Common myeloid progenitor, CD34-positive (primary cell): ENCODE data around the gene RAD17.

Source experiments
- CTCF ChIA-PET: fragments of 350-600 bp; sonication (Branson Sonifier 250); formaldehyde crosslinking; loops from one replicate; lab custom pipeline; 2021; ENCODE audit warnings: antibody characterized with exemption; lab: Charles Lee
- POLR2A ChIA-PET: fragments of 350-600 bp; sonication (Branson Sonifier 250); formaldehyde crosslinking; loops from one replicate; lab custom pipeline; 2021; ENCODE audit warnings: antibody characterized with exemption; lab: Charles Lee
- DNase-seq, 3 donors: peaks; one replicate each; pipeline versions ENCODE4 v3.0.0 to v3.0.0-alpha.2; 2013
- H3K27ac ChIP-seq, 2 experiments: 1 replicate in 1 of 2; 2 replicates in 1 of 2; pipeline ENCODE4 v1.7.0; 2013; ENCODE audit warnings: inconsistent platforms in 2 of 2, low read length in 2 of 2, mild to moderate bottlenecking in 2 of 2, low read depth in 1 of 2, moderate library complexity in 1 of 2; ENCODE audit not compliant: severe bottlenecking in 2 of 2, insufficient read depth in 1 of 2, poor library complexity in 1 of 2
- H3K27me3 ChIP-seq, 5 experiments: replicated peaks in 2 of 5; 1 replicate in 3 of 5; 2 replicates in 2 of 5; pipeline versions ENCODE4 v1.6.1 to v1.7.0; 2013; ENCODE audit warnings: low read length in 4 of 5, mild to moderate bottlenecking in 2 of 5, moderate library complexity in 2 of 5, inconsistent platforms in 1 of 5; ENCODE audit not compliant: insufficient read depth in 5 of 5, control insufficient read depth in 4 of 5
- H3K36me3 ChIP-seq, 4 experiments: 1 replicate in 2 of 4; 2 replicates in 2 of 4; pipeline versions ENCODE4 v1.6.1 to v1.7.0; 2013; ENCODE audit warnings: low read length in 3 of 4, control low read depth in 1 of 4, mild to moderate bottlenecking in 1 of 4; ENCODE audit not compliant: control insufficient read depth in 4 of 4, insufficient read depth in 4 of 4
- H3K4me1 ChIP-seq, 4 experiments: 1 replicate in 3 of 4; 2 replicates in 1 of 4; pipeline versions ENCODE4 v1.6.1 to v1.7.1; 2013; ENCODE audit warnings: low read length in 3 of 4, mild to moderate bottlenecking in 3 of 4, control low read depth in 1 of 4, inconsistent platforms in 1 of 4, moderate library complexity in 1 of 4; ENCODE audit not compliant: control insufficient read depth in 4 of 4, insufficient read depth in 4 of 4; ENCODE audit errors: control extremely low read depth in 1 of 4
- H3K4me3 ChIP-seq, 7 experiments: 1 replicate in 4 of 7; 2 replicates in 3 of 7; pipeline versions ENCODE4 v1.5.1 to v1.7.0; 2013; ENCODE audit warnings: mild to moderate bottlenecking in 7 of 7, low read length in 6 of 7, moderate library complexity in 6 of 7, inconsistent platforms in 2 of 7, low read depth in 2 of 7, control low read depth in 1 of 7; ENCODE audit not compliant: insufficient read depth in 4 of 7, control insufficient read depth in 1 of 7; ENCODE audit errors: extremely low read depth in 1 of 7
- H3K9me3 ChIP-seq, 5 experiments: 1 replicate in 4 of 5; 2 replicates in 1 of 5; pipeline versions ENCODE4 v1.6.1 to v1.7.1; 2013; ENCODE audit warnings: low read length in 4 of 5, mild to moderate bottlenecking in 2 of 5, inconsistent platforms in 1 of 5, low read depth in 1 of 5, moderate library complexity in 1 of 5; ENCODE audit not compliant: control insufficient read depth in 4 of 5, insufficient read depth in 2 of 5; ENCODE audit errors: control extremely low read depth in 1 of 5
- WGBS: methylation state at CpG from one replicate; pipeline ENCODE4 v1.1.5; 2013; ENCODE audit not compliant: insufficient coverage; 5-methylcytosine and 5-hydroxymethylcytosine counted together

RAD17 gene

GRCh38 chr5:69334793-69335268, 34.8 kb upstream of the RAD17 start:
- DNase-seq = peak; percentile 83 to 87 (median 87)
- 2% methylated on average over 16 of the region's 18 CpGs for WGBS
- H3K27ac ChIP-seq = no peak overlapping the region
- H3K4me3 ChIP-seq = peak overlapping the region in 1 of 7 experiments; percentile 42
- no peaks in the 10 kb centered on the region for H3K27me3 ChIP-seq
- peaks cover 0 to 19% (median 14%) of the 10 kb centered on the region in 4 experiments for H3K4me1 ChIP-seq
- no peaks in the 10 kb centered on the region for H3K9me3 ChIP-seq
- H3K36me3 ChIP-seq = no peaks in the 10 kb centered on the region
- POLR2A ChIA-PET = interaction anchor here (0.6 kb wide), 1 partner anchor 326 kb away, joined by 3 read pairs; no protein-coding TSS in a partner anchor
- CTCF ChIA-PET = interaction anchor here (0.6 to 2.5 kb wide), 13 partner anchors 8 to 292 kb away, joined by 3 to 13 read pairs (median 4); partner anchors contain the start of gene SLC30A5

- ChIA-PET POLR2A (no interaction called here), CTCF (interaction anchor here (0.6 to 2.5 kb wide), 9 partner anchors 9 to 292 kb away, joined by 3 to 13 read pairs (median 4); partner anchors contain the start of gene SLC30A5)
- no peaks in the 10 kb centered on the region for H3K27me3 ChIP-seq
- no peaks in the 10 kb centered on the region for H3K36me3 ChIP-seq
- no peak overlapping the region for H3K4me3 ChIP-seq
- peaks cover 0 to 19% (median 14%) of the 10 kb centered on the region in 4 experiments for H3K4me1 ChIP-seq
- H3K27ac ChIP-seq = no peak overlapping the region
- no peaks in the 10 kb centered on the region for H3K9me3 ChIP-seq
- DNase-seq = no peak
- WGBS = 92% methylated on average over 7 of the region's 7 CpGs
Observed at GRCh38 chr5:69335341-69335935, 34.2 kb upstream of the RAD17 start.

DNA sequence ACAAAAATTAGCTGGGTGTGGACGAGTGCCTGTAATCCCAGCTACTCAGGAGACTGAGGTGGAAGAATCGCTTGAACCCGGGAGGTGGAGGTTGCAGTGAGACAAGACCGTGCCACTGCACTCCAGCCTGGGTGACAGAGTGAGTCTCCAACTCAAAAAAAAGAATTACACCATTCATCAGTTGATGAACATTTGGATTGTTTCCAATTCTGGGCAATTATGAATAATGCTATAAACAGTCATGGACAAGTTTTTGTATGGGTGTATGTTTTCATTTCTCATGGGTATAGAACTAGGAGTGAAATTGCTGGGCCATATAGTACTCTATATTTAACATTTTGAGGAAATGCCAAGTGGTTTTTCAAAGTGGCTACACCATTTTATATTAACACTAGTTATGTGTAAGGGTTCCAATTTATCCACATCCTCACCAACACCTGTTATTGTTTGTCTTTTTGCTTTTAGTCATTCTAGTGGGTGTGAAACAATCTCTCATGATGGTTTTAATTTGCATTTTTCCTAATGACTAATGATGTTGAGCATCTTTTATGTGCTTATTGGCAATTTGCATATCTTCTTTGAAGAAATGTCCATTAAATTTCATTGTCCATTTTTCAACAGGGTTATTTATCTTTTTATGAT, 28.0 kb upstream of the RAD17 start:
- ChIA-PET POLR2A (no interaction called here), CTCF (no interaction called here)
- Histone ChIP-seq H3K9me3 (no peaks in the 10 kb centered on the region), H3K4me3 (no peak overlapping the region), H3K27me3 (no peaks in the 10 kb centered on the region), H3K4me1 (no peaks in the 10 kb centered on the region), H3K27ac (no peak overlapping the region), H3K36me3 (no peaks in the 10 kb centered on the region)
- DNase-seq = no peak
- WGBS = 100% methylated on average over 3 of the region's 4 CpGs

DNA sequence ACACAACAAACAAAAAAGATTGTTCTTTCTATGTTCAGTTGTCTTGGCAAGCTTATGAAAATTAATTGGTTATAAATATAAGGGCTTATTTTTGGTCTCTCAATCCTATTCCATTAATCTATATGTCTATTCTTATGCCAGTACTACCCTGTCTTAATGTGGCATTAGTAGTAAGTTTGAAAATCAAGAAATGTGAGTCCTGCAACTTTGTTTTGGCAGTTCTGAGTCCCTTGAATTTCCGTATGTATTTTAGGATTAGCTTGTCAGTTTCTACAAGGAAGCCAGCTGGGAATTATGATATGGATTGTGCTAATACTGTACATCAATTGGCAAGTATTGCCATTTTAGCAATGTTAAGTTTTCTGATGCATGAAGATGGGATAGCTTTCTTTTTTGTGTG, 26.5 kb upstream of the RAD17 start:
- H3K4me3 ChIP-seq = no peak overlapping the region
- no peaks in the 10 kb centered on the region for H3K27me3 ChIP-seq
- H3K27ac ChIP-seq = no peak overlapping the region
- H3K9me3 ChIP-seq = no peaks in the 10 kb centered on the region
- ChIA-PET CTCF (interaction anchor here (1.6 kb wide), 1 partner anchor 9 kb away, joined by 6 read pairs; no protein-coding TSS in a partner anchor), POLR2A (no interaction called here)
- H3K36me3 ChIP-seq = no peaks in the 10 kb centered on the region
- DNase-seq = no peak
- H3K4me1 ChIP-seq = no peaks in the 10 kb centered on the region
- 100% methylated on average over 1 of the region's 1 CpG for WGBS

DNA sequence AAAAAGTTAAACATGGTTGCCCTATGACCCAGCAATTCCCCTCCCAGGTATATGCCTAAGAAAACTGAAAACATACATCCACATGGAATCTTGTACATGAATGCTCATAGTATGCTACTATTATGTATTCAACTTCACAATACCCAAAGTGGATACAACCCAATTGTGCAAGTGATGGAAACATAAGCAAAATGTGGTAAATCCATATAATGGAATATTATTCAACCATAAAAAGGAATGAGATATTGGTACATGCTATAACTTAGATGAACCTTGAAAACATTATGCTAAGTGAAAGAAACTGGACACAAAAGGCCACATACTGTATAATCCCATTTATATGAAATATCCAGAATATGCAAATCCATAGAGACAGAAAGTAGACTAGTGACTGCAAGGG, 19.0 kb upstream of the RAD17 start:
- peaks cover 8 to 44% (median 19%) of the 10 kb centered on the region in 4 experiments for H3K36me3 ChIP-seq
- no peak overlapping the region for H3K4me3 ChIP-seq
- H3K27me3 ChIP-seq = no peaks in the 10 kb centered on the region
- POLR2A ChIA-PET = no interaction called here
- CTCF ChIA-PET = no interaction called here
- no peaks in the 10 kb centered on the region for H3K4me1 ChIP-seq
- no peak overlapping the region for H3K27ac ChIP-seq
- H3K9me3 ChIP-seq = no peaks in the 10 kb centered on the region
- DNase-seq = no peak

- Histone ChIP-seq H3K9me3 (no peaks in the 10 kb centered on the region), H3K27ac (no peak overlapping the region), H3K4me1 (no peaks in the 10 kb centered on the region), H3K36me3 (peaks cover 5 to 32% (median 13%) of the 10 kb centered on the region in 4 experiments), H3K4me3 (no peak overlapping the region), H3K27me3 (no peaks in the 10 kb centered on the region)
- WGBS = 100% methylated on average over 2 of the region's 3 CpGs
- no peak for DNase-seq
- POLR2A ChIA-PET = no interaction called here
- CTCF ChIA-PET = no interaction called here
Observed at GRCh38 chr5:69359699-69360098, 9.9 kb upstream of the RAD17 start.

DNA sequence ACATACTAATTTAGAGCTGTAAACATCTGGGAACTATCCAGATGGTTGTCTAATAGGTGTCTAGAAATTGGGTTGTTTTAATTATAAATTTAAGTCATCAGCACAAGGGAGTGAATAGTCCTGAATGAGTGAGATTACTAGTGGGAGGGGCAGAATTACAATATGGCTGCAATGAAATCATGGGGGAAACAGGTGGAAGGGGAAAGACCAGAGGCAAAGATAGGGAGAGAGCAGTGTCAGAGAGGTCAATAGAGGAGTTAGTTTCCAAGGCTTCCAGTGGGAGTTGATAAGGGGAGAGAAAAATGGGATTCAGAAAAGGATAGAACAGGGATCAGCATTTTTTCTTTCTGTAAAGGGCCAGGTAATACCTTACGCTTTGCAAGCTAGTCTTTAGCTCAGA, 9.2 kb upstream of the RAD17 start:
- Histone ChIP-seq H3K27me3 (no peaks in the 10 kb centered on the region), H3K36me3 (peaks cover 9 to 37% (median 17%) of the 10 kb centered on the region in 4 experiments), H3K9me3 (no peaks in the 10 kb centered on the region), H3K27ac (peak overlapping the region in 1 of 2 experiments; percentile 12), H3K4me3 (no peak overlapping the region), H3K4me1 (no peaks in the 10 kb centered on the region)
- DNase-seq = no peak
- POLR2A ChIA-PET = no interaction called here
- 100% methylated on average over 1 of the region's 1 CpG for WGBS
- CTCF ChIA-PET = no interaction called here
